Ovary (tissue), 3 donors: ENCODE results near the gene AGBL5.

Source experiments
- CTCF ChIP-seq, 3 donors: fragments of 450-650 bp in 2 of 3; fragments of 200-600 bp in 1 of 3; IDR thresholded peaks; one replicate each; pipeline versions ENCODE4 v1.5.1 to v1.8.0; 2016 to 2022; ENCODE audit warnings: antibody characterized with exemption in 3 of 3, mild to moderate bottlenecking in 1 of 3
- EP300 ChIP-seq: sonication (generic); formaldehyde crosslinking; IDR thresholded peaks from one replicate; pipeline ENCODE4 v1.6.1; 2017; ENCODE audit warnings: antibody characterized with exemption
- donor health status: DM: no; HTN: no; CAD: no.

GRCh38 chr2:27025861-27026851 is 25.3 kb upstream of the AGBL5 start:
- TF ChIP-seq EP300 (no peak), CTCF (IDR thresholded peaks at IDR 0.05) (no peak)
